ENCODE data around the gene APOO.

GRCh38 chrX:23898412-23898959 lies 9.3 kb downstream of the APOO start:
- TF ChIP-seq POLR2A (IDR thresholded peaks at IDR 0.05) (no peak), CTCF (IDR thresholded peaks at IDR 0.05 in 8 of 11, conservative IDR thresholded peaks at IDR 0.05 in 3 of 11) (no peak), POLR2AphosphoS5 (IDR thresholded peaks at IDR 0.05) (no peak)

All from spleen (tissue), 7 donors.